HG02852 (cell line): Measurements from ENCODE around the gene VASN.

ENCODE experiments used
- ATAC-seq: cut with Tn5 transposase; IDR thresholded peaks from one replicate; pipeline ENCODE4 v1.9.1; 2021; ENCODE audit warnings: mild to moderate bottlenecking, moderate library complexity; ENCODE audit not compliant: unreplicated experiment

The VASN gene

GRCh38 chr16:4401094-4401501 lies 29.4 kb downstream of the VASN start:
- no peak for ATAC-seq

GRCh38 chr16:4401510-4401909 lies 29.9 kb downstream of the VASN start:
- ATAC-seq = no peak

- no peak for ATAC-seq
These were observed 30.9 kb downstream of the VASN start for GRCh38 chr16:4402439-4403132.

- no peak for ATAC-seq
These were observed 31.7 kb downstream of the VASN start for GRCh38 chr16:4403133-4403949.

- ATAC-seq = no peak
These were observed 32.8 kb downstream of the VASN start for GRCh38 chr16:4404247-4404966.

- ATAC-seq = no peak
These were observed 33.5 kb downstream of the VASN start for GRCh38 chr16:4404967-4405696.

- no peak for ATAC-seq
These were observed 36.1 kb downstream of the VASN start for GRCh38 chr16:4407543-4408322.

- no peak for ATAC-seq
These were observed 36.7 kb downstream of the VASN start for GRCh38 chr16:4408323-4408690.

GRCh38 chr16:4409081-4409932 lies 37.7 kb downstream of the VASN start:
- ATAC-seq = no peak

GRCh38 chr16:4410335-4411075 lies 38.9 kb downstream of the VASN start:
- no peak for ATAC-seq

- no peak for ATAC-seq
These were observed 40.0 kb downstream of the VASN start for GRCh38 chr16:4411684-4412083.

- no peak for ATAC-seq
These were observed 40.5 kb downstream of the VASN start for GRCh38 chr16:4412159-4412558.

GRCh38 chr16:4412854-4413253 lies 41.2 kb downstream of the VASN start:
- no peak for ATAC-seq

GRCh38 chr16:4414187-4414917 lies 42.7 kb downstream of the VASN start:
- ATAC-seq = peak; percentile 55

- ATAC-seq = no peak
These were observed 44.0 kb downstream of the VASN start for GRCh38 chr16:4415538-4416199.

- ATAC-seq = peak; percentile 64
These were observed 44.8 kb downstream of the VASN start, which contains the start of gene CORO7 for GRCh38 chr16:4416200-4417032. Gene CORO7 (minus strand): TSS chr16:4416596. CDS start chr16:4416518, 78 bp downstream.
